Fibroblast of the aortic adventitia (primary cell): Measurements from ENCODE around the gene VOPP1. TPM values are rescaled to one million over a fixed set of nuclear protein-coding genes. Genes with fewer than 3 reads are reported as not detected.
"Not testable (repeated sequence)": the region's sequence is repeated elsewhere in the genome, so short reads cannot be mapped to it uniquely, and the experiment has no call there.

Experiments
- DNase-seq: peaks from one replicate; pipeline ENCODE4 v3.0.0-alpha.2; 2010; ENCODE audit warnings: low read depth
- H3K4me3 ChIP-seq: 2 replicates; pipeline ENCODE4 v1.5.1; 2011; ENCODE audit warnings: low read depth, mild to moderate bottlenecking, control low read depth, low read length, moderate library complexity
- total RNA-seq: library from RNA; depleted of rRNA; stranded (reverse); fragments of >200 nt; gene quantifications from 2 replicates; pipeline ENCODE4 v1.2.3, GENCODE V29; 2012; ENCODE audit warnings: low replicate concordance
- TF ChIP-seq, protein P1 (sequence below): IDR thresholded peaks from 2 replicates; pipeline ENCODE4 v1.5.1; 2011; ENCODE audit warnings: mild to moderate bottlenecking, low read length, control low read depth, inconsistent platforms; ENCODE audit not compliant: insufficient read depth

Gene VOPP1
- total RNA-seq, 1 donor = 89.4 TPM

DNA sequence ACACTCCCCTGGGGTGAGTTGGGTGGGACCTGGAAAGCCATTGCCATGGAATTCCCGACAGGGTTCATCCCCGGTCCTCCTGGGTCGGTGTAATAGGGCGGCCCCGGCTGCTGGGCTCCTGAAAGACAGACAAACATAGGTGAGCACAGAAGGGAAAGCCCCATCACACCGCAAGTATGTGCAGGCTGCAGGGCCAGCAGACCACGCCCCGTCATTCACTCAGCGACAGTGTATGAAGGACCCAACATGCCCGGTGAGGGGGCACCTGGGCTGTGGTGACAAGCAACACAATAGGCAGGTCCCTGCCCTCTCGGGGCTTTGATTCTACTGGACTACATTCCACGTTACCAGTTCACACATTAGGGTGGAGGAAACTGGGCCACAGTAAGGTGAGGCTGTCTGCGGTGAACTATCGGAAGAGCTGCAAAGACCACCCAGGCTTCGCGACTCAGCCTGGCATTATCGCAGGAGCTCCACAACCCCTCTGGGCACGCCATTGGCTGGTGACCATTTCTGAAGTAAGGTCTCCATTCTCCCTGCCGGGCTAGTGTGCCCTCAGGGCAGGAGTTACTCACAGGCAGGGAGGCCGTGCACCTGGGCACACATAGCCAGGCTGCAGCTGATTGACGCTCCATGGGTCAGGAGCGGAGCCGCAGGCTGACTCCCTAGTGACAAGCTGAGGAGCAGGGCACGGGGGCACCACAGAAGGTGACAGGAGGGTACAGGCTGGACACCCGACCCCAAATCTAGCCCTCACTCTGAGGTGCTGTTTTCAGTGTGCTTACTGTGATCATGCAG is 99.2 kb downstream of the VOPP1 start:
- no peak overlapping the region for H3K4me3 ChIP-seq
- TF ChIP-seq, protein P1, sequence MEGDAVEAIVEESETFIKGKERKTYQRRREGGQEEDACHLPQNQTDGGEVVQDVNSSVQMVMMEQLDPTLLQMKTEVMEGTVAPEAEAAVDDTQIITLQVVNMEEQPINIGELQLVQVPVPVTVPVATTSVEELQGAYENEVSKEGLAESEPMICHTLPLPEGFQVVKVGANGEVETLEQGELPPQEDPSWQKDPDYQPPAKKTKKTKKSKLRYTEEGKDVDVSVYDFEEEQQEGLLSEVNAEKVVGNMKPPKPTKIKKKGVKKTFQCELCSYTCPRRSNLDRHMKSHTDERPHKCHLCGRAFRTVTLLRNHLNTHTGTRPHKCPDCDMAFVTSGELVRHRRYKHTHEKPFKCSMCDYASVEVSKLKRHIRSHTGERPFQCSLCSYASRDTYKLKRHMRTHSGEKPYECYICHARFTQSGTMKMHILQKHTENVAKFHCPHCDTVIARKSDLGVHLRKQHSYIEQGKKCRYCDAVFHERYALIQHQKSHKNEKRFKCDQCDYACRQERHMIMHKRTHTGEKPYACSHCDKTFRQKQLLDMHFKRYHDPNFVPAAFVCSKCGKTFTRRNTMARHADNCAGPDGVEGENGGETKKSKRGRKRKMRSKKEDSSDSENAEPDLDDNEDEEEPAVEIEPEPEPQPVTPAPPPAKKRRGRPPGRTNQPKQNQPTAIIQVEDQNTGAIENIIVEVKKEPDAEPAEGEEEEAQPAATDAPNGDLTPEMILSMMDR = no peak
- no peak for DNase-seq

DNA sequence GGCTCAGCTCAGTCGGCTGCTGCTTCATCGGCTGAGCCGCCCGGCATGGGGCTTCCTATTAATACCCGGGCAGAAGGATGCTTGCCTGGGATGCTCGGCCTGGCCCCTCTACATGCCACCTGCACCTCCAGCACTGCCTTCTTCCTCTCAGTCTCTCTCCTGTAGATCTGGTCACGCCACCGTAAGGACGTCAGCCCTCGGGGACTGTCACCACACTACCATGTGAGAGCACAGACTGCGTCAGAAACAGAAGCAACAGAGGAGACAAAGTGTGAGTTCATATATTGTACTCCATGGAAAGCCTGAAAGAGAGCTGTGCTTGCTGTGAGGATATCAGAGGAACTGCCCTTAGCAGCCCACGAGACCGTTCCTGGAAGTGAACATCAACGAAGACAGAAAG is 99.9 kb downstream of the VOPP1 start:
- DNase-seq = not testable (repeated sequence)

DNA sequence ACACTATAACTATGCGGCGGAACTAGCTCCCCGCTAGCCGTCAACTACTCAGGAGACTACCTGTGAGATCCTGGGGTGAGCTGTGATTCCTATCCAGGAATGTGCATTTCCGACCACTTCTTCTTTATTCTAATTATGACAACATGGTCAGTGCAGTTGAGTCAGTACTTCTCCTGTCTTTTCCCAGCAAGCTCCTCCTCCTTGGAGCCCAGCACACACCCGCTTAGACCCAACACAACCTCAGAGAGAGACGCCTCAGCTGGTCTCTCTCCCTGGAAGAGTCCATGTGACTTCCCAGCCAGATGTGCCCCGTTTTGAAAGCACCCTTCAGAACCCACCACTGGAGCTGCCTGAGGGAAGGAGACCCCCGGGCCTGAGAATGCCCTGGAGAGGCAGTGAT is 100.7 kb downstream of the VOPP1 start:
- not testable (repeated sequence) for DNase-seq, H3K4me3 ChIP-seq

More for the DNA sequence above, 99.9 kb downstream of the VOPP1 start:
- not testable (repeated sequence) for H3K4me3 ChIP-seq

DNA sequence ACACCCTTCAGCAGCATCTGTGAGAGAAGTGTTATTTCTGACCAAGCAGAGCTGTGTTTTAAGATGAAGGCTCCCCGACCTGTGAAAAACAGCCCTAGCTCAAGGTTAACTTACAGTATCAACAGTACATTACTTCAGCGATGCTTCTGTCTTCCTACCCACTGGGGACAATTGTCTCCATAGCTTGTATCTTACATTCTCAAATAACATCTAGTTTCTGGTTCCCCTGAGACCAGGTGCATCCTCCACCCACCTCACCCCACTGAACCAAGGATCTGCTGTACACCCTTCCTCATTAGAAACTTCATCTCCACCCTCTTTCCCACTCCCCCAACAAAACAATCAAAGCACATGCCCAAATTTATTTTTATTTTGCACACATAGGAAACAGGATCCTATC is 102.0 kb downstream of the VOPP1 start:
- no peak for DNase-seq
- TF ChIP-seq, protein P1 = no peak

DNA sequence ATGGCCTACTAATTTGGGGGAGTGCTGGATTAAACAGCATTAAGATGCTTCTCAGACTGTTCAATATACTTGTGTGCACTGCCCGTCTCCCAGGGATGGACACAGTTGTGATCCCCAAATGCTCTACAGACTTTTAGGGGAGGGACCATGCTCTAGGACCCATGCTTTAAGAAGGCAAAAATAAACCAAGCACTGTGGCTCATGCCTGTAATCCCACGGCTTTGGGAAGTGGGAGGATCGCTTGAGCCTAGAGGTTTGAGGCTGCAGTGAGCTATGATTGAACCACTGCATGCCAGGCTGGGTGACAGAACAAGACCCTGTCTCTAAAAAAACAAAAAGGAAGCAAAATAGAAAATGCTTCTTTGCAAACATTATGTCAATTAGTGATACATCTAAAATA is 102.6 kb downstream of the VOPP1 start:
- TF ChIP-seq, protein P1 = no peak
- no peak overlapping the region for H3K4me3 ChIP-seq
- DNase-seq = no peak

More for the DNA sequence above, 102.0 kb downstream of the VOPP1 start:
- H3K4me3 ChIP-seq = no peak overlapping the region

DNA sequence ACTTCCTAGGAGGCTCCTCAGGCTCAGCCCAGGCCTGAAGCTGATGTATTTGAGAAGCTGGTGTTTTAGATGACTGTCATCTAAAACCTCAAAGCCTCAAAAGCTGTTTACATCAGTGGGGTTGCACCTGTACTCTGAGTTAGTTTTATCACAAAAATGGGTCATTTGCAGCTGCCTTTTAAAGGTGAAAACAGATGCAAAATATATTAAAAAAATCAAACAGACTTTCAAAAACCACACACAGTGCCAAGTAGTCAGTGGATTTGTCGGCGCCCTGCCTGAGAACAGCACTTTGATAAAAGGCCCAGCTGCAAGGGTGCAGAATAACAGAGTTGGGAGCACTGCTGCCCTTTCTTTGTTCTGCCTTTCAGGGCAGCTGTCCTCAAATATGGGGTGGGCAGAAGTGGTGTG is 103.0 kb downstream of the VOPP1 start:
- TF ChIP-seq, protein P1 = no peak
- H3K4me3 ChIP-seq = no peak overlapping the region
- DNase-seq = no peak

DNA sequence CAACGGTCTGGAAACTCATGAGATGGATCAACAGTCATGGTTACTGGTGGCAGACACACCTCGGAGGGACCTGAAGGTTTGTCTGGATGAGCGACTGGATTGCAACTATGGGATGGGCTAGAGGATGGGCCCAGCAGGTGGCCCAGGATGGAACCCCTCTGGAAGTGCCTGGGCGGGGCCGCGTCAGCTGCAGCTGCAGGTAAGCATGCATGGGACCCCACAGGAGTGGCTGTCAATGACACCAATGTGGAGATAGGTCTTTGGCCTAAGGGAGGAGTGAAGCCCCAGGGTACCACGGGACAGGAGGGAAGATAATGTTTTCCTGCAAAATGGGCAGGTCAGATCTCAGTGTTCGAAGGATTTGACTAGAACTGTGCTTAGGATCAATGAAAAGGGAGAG is 103.8 kb downstream of the VOPP1 start:
- TF ChIP-seq, protein P1 = no peak
- H3K4me3 ChIP-seq = no peak overlapping the region
- DNase-seq = no peak

DNA sequence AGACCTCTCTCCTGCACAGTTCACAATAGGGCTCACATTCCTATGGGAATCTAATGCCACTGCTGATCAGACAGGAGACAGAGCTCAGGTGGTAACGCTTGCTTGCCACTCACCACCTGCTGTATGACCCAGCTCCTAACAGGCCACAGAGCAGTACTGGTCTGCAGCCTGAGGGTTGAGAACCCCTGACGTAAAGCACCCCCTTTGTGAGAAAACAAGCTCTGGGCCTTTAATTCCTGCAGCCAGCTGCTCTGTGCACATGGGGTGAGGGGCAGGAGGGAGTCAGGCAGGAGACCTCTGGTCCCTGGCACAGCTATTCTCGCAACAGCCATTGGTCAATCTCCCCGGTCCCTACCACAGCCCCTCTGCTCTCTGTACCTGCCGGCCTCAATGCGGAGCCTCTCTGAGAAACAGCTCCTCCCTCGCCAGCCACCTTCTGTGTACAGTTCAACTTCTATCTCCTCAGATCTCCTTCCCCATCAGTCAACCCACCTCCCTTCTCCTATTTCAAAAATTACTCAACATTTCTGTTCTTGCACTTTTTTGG is 105.2 kb downstream of the VOPP1 start:
- DNase-seq = no peak
- no peak overlapping the region for H3K4me3 ChIP-seq
- TF ChIP-seq, protein P1 = no peak
